Measurements from ENCODE around the gene AUTS2. TPM values are rescaled to one million over a fixed set of nuclear protein-coding genes. Genes with fewer than 3 reads are reported as not detected.
"Not testable (repeated sequence)": the region's sequence is repeated elsewhere in the genome, so short reads cannot be mapped to it uniquely, and the experiment has no call there.

AUTS2 gene
- total RNA-seq, 1 donor from 2014 or later, result 10.3 TPM

DNA sequence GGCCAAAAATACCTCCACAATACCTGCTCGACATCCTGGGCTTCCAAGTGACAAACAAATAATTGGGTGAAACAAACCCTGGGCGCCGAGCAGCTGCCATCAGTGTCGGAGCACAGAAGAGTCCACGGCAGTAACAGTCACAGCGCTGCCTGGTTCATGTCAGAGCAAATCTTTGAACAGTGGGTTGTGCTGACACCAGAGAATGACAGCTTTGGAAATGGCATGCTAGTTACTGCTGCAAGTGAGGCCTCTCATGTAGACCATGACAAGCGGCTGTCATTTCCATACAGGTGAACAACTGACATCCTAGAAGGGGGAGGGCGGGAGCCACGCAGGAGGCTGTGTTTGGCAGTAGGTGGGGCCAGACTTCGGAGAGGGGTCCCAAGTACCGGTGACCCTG, 1113.2 kb downstream of the AUTS2 start:
- no peak for DNase-seq (ENCODE audit: low spot score)
- intact Hi-C loops (cut with DNase I), result no loop called here

GRCh38 chr7:70712942-70713341, 1114.7 kb downstream of the AUTS2 start:
- DNase-seq (ENCODE audit: low spot score), result no peak
- intact Hi-C loops (cut with DNase I), result no loop called here

- no peak for DNase-seq (ENCODE audit: low spot score)
- intact Hi-C loops (cut with DNase I), result no loop called here
Measured at GRCh38 chr7:70714506-70715038, 1116.3 kb downstream of the AUTS2 start.

GRCh38 chr7:70717553-70718329, 1119.5 kb downstream of the AUTS2 start:
- intact Hi-C loops (cut with DNase I), result no loop called here

GRCh38 chr7:70719125-70719524, 1120.8 kb downstream of the AUTS2 start:
- intact Hi-C loops (cut with DNase I), result no loop called here
- DNase-seq (ENCODE audit: low spot score), result no peak

More at GRCh38 chr7:70717553-70718329, 1119.5 kb downstream of the AUTS2 start:
- DNase-seq (ENCODE audit: low spot score), result no peak

- no peak for DNase-seq (ENCODE audit: low spot score)
- intact Hi-C loops (cut with DNase I), result loop anchor here (5.0 kb wide), 1 partner anchor 52 kb away; no protein-coding TSS in a partner anchor
Measured at GRCh38 chr7:70720191-70720873, 1122.1 kb downstream of the AUTS2 start.

DNA sequence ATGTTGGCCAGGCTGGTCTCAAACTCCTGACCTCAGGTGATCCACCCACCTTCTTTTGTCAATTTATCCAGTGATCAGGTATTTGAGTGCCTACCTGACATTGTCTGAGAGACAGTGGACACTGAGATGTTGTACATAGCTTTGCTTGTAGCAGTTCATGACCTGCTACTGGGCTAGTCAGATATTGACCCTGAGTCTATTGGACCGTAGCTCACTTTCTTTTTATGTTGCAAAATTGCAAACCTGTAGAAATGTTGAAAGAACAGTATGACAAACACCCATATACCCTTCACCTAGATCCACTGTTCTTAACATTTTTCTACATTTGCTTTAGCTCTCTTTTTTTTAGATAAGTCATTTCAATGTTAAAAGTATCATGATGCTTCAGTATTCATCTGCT, 1123.2 kb downstream of the AUTS2 start:
- no peak for DNase-seq (ENCODE audit: low spot score)
- intact Hi-C loops (cut with DNase I), result loop anchor here (5.0 kb wide), 1 partner anchor 51 kb away; no protein-coding TSS in a partner anchor

DNA sequence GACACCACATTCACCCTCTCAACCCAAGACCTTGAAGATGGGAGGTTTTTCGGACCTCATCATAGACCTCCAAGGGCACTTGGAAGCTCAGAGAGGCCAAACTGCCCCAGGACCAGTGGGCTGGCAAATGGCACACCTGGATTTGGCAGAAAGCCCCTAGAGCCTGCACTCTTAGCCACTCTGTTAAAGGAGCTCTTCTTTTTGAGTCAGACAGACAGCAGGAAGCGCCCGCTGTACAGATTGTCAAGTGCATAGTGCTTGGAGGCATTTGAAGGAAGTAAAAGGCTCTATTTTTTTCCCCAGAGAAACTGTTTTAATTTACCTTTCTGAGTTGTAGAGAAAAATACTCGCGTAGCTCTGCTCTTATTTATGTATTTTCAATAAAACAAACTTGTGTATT, 1125.1 kb downstream of the AUTS2 start:
- no peak for DNase-seq (ENCODE audit: low spot score)
- intact Hi-C loops (cut with DNase I), result loop anchor here (5.0 kb wide), 1 partner anchor 49 kb away; no protein-coding TSS in a partner anchor

DNA sequence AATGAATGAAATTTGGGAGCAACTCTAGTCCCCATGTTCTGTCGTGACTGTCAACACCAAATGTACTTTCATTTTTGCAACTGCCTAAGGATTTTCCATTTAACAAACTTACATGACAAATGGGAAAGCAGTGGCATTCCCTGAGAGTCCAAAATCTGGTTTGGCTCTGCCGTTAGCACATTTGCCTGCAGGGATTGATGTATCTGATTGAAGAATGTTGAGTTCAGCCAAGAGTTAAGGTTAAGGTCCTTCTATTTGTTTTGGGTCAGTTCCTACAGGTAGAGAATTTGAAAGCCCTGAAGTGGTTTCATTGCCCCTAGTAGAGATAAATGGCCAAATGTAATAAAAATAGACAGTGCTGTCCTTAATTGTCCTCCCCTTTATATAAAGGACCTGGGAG, 1127.2 kb downstream of the AUTS2 start:
- no peak for DNase-seq (ENCODE audit: low spot score)
- intact Hi-C loops (cut with DNase I), result no loop called here

DNA sequence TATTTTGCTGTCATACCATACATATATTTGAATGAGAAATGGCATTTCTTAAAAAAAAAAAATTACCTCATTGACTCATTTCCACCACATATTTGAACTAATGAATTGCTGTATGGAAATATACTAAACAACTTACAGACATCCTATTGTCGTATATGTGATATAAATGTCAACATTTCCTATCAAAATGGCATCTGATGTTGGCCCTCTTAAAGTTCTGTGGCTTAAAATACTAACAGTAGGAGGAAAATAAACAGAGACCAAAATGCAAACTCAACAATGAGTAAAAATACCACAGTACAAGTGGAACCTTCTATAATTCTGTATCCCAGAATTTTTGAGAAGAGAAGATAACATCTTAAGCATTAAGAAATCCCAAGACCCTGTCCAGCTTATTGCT, 1128.0 kb downstream of the AUTS2 start:
- DNase-seq (ENCODE audit: low spot score), result no peak
- intact Hi-C loops (cut with DNase I), result no loop called here

DNA sequence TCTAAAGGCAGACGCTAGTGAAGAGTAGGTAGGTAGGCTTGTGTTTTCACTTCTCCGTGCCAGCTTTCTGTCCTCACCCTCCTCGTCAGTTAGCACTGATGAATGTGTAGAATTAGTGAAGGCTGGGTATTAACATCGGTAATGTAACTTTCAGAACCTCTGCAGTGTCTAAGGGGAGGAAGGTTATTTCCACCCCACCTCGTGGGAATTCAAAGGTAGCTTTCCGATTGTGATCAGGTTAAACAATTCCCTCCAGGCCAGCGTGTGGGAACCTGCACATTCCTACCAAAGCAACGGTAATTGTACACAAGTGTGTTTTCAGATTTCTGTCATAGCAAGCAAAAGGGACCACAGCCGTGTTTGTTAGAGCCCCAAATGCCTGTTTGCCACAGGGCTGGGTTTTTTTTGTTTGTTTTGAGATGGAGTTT, 1128.7 kb downstream of the AUTS2 start:
- no peak for DNase-seq (ENCODE audit: low spot score)
- intact Hi-C loops (cut with DNase I), result no loop called here

GRCh38 chr7:70727861-70728260, 1129.6 kb downstream of the AUTS2 start:
- intact Hi-C loops (cut with DNase I), result no loop called here
- no peak for DNase-seq (ENCODE audit: low spot score)

GRCh38 chr7:70728872-70729552, 1130.7 kb downstream of the AUTS2 start:
- intact Hi-C loops (cut with DNase I), result no loop called here

GRCh38 chr7:70729553-70730157, 1131.4 kb downstream of the AUTS2 start:
- intact Hi-C loops (cut with DNase I); DNase-seq (ENCODE audit: low spot score): not testable (repeated sequence)

More at GRCh38 chr7:70728872-70729552, 1130.7 kb downstream of the AUTS2 start:
- no peak for DNase-seq (ENCODE audit: low spot score)

DNA sequence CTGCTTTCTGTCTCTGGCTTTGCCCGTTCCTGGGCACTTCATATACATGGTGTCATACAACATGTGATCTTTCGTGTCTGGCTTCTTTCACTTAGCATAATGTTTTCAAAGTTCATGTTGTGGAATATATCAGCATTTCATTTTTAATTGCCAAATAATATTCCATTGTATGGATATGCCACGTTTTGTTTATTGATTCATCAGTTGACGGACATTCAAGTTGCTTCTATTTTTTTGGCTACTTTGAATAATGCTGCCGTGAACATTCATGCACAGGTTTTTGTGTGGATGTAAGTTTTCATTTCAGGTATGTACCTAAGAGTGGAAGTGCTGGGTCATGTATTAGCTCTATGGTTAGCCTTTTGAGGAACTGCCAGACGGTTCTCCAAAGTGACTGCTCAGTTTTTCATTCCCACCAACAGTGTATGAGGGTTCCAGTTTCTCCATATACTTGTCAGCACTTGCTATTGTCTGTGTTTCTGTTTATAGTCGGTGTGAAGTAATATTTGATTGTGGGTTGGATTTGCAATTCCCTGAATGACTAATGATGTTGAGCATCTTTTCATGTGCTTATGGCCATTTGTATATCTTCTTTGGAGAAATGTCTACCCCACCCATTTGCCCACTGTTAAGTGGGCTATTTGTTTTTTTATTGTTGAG, 1132.3 kb downstream of the AUTS2 start:
- DNase-seq (ENCODE audit: low spot score), result no peak
- intact Hi-C loops (cut with DNase I), result no loop called here

DNA sequence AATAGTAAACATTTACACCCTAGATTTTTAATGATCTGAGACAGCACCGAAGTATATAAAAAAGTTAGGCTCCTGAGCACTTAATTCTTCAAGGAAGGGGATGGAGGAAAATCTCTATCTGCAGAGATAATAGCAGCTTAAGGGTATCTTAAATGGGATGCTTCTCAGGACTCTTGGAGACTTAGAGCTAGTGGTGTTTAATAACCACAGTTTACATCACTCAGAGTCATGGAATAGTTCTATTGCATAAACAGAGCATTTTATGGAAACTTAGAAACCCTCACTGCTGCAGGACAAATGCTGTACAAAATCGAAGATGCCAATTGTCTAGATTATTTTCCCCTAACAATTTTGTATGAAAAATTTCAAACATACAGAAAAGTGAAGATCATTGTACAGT, 1134.8 kb downstream of the AUTS2 start:
- intact Hi-C loops (cut with DNase I), result no loop called here
- DNase-seq (ENCODE audit: low spot score), result no peak

DNA sequence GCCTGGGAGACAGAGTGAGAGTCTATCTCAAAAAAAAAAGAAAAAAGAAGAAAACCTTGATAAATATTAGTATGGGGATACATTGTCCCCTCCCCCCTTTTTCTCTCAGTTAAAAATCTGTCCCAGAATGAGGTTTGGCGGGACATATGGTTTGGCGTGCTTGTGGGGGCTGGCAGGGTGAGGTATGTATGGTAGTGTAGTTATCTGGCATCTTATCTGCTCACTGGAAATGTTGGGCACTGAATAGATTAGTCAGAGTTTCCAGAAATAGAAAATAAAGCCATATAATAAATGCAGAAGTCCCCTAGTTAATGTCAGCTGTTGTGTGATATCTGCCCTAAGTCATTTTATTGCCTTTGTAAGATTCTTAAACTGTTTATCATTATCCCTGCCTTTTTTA, 1136.1 kb downstream of the AUTS2 start:
- intact Hi-C loops (cut with DNase I), result no loop called here
- DNase-seq (ENCODE audit: low spot score), result no peak

DNA sequence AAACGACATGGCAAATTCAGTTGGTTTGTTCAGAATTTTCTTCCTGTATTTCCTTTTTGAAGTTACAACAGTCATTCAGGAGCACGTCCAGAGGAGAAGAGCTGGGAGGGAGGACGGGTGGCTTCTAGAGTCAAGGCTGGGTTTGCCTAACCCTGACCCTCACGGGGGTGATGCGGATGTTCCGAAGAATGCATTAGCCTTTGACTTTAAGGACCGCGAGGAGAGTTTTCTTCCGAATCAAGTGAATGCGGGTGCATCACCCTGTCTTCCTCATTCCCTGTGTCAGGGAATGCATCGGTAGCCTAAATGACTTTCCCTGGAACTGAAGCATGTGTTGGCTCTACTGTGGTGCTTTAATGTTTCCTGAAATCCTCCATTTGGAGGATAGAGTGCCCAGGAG, 1137.0 kb downstream of the AUTS2 start:
- intact Hi-C loops (cut with DNase I), result no loop called here
- DNase-seq (ENCODE audit: low spot score), result no peak

Measured in cardiac septum (tissue), 1 donor.